Breast epithelium (tissue), 4 donors: ENCODE measurements around the gene TNP2. TPM values are rescaled to one million over a fixed set of nuclear protein-coding genes. Genes with fewer than 3 reads are reported as not detected.

Experiments used
- DNase-seq, 2 donors: peaks; one replicate each; pipeline ENCODE4 v3.0.0-alpha.2; 2019; ENCODE audit warnings: low spot score in 2 of 2
- H3K27ac ChIP-seq, 2 donors: fragments of 200-600 bp; sonication (generic) in 1 of 2; one replicate each; pipeline ENCODE4 v1.5.1; 2016 to 2019; ENCODE audit warnings: mild to moderate bottlenecking in 1 of 2
- H3K27me3 ChIP-seq, 2 donors: fragments of 200-600 bp; sonication (generic) in 1 of 2; one replicate each; pipeline versions ENCODE4 v1.5.1 to v1.6.0; 2017 to 2019; ENCODE audit warnings: control low read depth in 1 of 2, mild to moderate bottlenecking in 1 of 2
- H3K36me3 ChIP-seq: fragments of 200-600 bp; one replicate; pipeline ENCODE4 v1.5.1; 2019
- H3K4me1 ChIP-seq, 2 donors: fragments of 200-600 bp; sonication (generic); one replicate each; pipeline ENCODE4 v1.5.1; 2016 to 2019; ENCODE audit warnings: control low read depth in 1 of 2
- H3K4me3 ChIP-seq, 3 donors: fragments of 200-600 bp; sonication (generic); 1 replicate in 2 of 3; 2 replicates in 1 of 3; pipeline ENCODE4 v1.5.1; 2016 to 2019; ENCODE audit warnings: mild to moderate bottlenecking in 3 of 3, moderate library complexity in 2 of 3
- H3K9me3 ChIP-seq, 2 donors: fragments of 200-600 bp; sonication (generic) in 1 of 2; one replicate each; pipeline ENCODE4 v1.5.1; 2016 to 2019; ENCODE audit warnings: control low read depth in 1 of 2
- CTCF ChIP-seq, 3 donors: fragments of 450-650 bp; IDR thresholded peaks; one replicate each; pipeline ENCODE4 v1.5.1; 2016 to 2017; ENCODE audit warnings: antibody characterized with exemption in 3 of 3, mild to moderate bottlenecking in 3 of 3, moderate library complexity in 3 of 3
- POLR2A ChIP-seq: fragments of 450-650 bp; IDR thresholded peaks from one replicate; pipeline ENCODE4 v1.6.1; 2016; ENCODE audit warnings: antibody characterized with exemption, mild to moderate bottlenecking, moderate library complexity
- POLR2AphosphoS5 ChIP-seq, 3 donors: sonication (generic); formaldehyde crosslinking; IDR thresholded peaks; one replicate each; pipeline ENCODE4 v1.6.1; 2017; ENCODE audit warnings: antibody characterized with exemption in 3 of 3
- intact Hi-C: fragments of 100-400 bp; cut with DNase I; formaldehyde crosslinking; loops from one replicate; pipeline ENCODE4 v1.15.1; 2023; ENCODE audit warnings: low total_unique reads
- total RNA-seq, 3 donors: library from RNA; depleted of rRNA; stranded (reverse); fragments of >200 nt; gene quantifications; one replicate each; pipeline ENCODE4 v1.1.0, GENCODE V29; 2016

Gene TNP2
- total RNA-seq, 3 donors from 2014 or later = not detected

GRCh38 chr16:11254913-11255736, 14.0 kb downstream of the TNP2 start:
- Histone ChIP-seq H3K27ac (peak overlapping the region; percentile 98 to 99), H3K36me3 (no peaks in the 10 kb centered on the region), H3K4me1 (peaks cover 2 to 8% of the 10 kb centered on the region in 2 donors), H3K27me3 (no peaks in the 10 kb centered on the region), H3K9me3 (no peaks in the 10 kb centered on the region), H3K4me3 (peak overlapping the region; percentile 68 to 94 (median 84))
- TF ChIP-seq POLR2A (no peak), POLR2AphosphoS5 (IDR thresholded peaks at IDR 0.05) (peak in 1 of 3 donors; percentile 22)
- intact Hi-C loops = loop anchor here (5.0 kb wide), 1 partner anchor 283 kb away; no protein-coding TSS in a partner anchor
- peak; percentile 28 to 63 for DNase-seq

GRCh38 chr16:11253995-11254912, 14.9 kb downstream of the TNP2 start:
- peaks cover 2 to 8% of the 10 kb centered on the region in 2 donors for H3K4me1 ChIP-seq
- intact Hi-C loops = no loop called here
- H3K27ac ChIP-seq = peak overlapping the region; percentile 29 to 99
- no peaks in the 10 kb centered on the region for H3K36me3 ChIP-seq
- no peaks in the 10 kb centered on the region for H3K27me3 ChIP-seq
- H3K9me3 ChIP-seq = no peaks in the 10 kb centered on the region
- peak overlapping the region; percentile 68 to 94 (median 84) for H3K4me3 ChIP-seq
- no peak for DNase-seq
- no peak for TF ChIP-seq CTCF (IDR thresholded peaks at IDR 0.05)
- TF ChIP-seq POLR2AphosphoS5 (IDR thresholded peaks at IDR 0.05) = no peak
- TF ChIP-seq POLR2A = no peak

- TF ChIP-seq CTCF (IDR thresholded peaks at IDR 0.05) (no peak), POLR2AphosphoS5 (IDR thresholded peaks at IDR 0.05) (no peak), POLR2A (no peak)
- no peaks in the 10 kb centered on the region for H3K9me3 ChIP-seq
- peaks cover 0 to 2% of the 10 kb centered on the region in 2 donors for H3K4me1 ChIP-seq
- DNase-seq = no peak
- H3K4me3 ChIP-seq = peak overlapping the region; percentile 43 to 84 (median 68)
- H3K36me3 ChIP-seq = no peaks in the 10 kb centered on the region
- intact Hi-C loops = no loop called here
- no peaks in the 10 kb centered on the region for H3K27me3 ChIP-seq
- peak overlapping the region in 1 of 2 donors; percentile 30 for H3K27ac ChIP-seq
These were observed 15.8 kb downstream of the TNP2 start for GRCh38 chr16:11253009-11253994.

- H3K27me3 ChIP-seq = no peaks in the 10 kb centered on the region
- H3K4me3 ChIP-seq = peak overlapping the region in 1 of 3 donors; percentile 68
- H3K27ac ChIP-seq = no peak overlapping the region
- no peaks in the 10 kb centered on the region for H3K9me3 ChIP-seq
- no peak for DNase-seq
- intact Hi-C loops = no loop called here
- no peaks in the 10 kb centered on the region for H3K36me3 ChIP-seq
- H3K4me1 ChIP-seq = peaks cover 0 to 2% of the 10 kb centered on the region in 2 donors
- TF ChIP-seq POLR2A (no peak), POLR2AphosphoS5 (IDR thresholded peaks at IDR 0.05) (no peak), CTCF (IDR thresholded peaks at IDR 0.05) (no peak)
These were observed 16.6 kb downstream of the TNP2 start for GRCh38 chr16:11252482-11252931.
